ENCODE results near the gene LDLRAD4. TPM values are rescaled to one million over a fixed set of nuclear protein-coding genes. Genes with fewer than 3 reads are reported as not detected.

Gene LDLRAD4
- total and polyA plus RNA-seq, 2 experiments from 2014 or later: 0.73 to 1.9 TPM

DNA sequence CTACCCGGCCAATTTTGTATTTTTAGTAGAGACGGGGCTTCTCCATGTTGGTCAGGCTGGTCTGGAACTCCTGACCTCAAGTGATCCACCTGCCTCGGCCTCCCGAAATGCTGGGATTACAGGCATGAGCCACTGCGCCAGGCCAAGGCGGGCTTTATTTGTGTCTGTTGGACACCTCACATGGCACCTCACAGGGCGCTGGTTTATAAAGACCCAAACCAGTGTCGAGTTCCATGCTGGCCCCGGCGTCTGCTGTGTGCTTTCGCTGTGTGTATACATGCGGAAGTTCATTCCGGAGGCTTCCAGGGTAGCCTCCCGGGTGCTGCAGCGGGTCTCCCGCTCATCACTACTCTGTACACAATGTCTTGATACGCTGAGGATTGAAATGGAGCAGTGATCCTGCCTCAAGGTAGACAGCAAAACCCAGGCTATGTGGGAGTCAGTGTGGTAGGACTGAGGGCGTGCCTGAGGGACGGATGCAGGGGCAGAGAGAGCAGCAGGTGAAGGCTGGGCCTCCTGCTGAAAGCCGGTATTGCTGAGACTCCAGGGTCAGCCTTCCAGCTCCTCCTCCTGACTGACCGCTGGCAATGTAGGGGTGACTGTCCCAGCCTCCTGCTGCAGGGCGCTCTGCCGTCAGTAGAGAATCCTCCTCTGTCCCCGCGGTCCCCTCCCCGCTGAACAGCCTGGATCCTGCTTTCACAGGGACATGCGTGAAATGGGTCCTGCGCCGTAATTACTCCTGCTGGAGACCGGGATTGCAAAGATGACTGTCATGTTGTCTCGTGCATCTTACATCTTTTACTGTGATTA, 22.7 kb downstream of the LDLRAD4 start:
- DNase-seq (ENCODE audit: low spot score) (no peak), ATAC-seq (no peak)
- H3K36me3 Mint-ChIP-seq (ENCODE audit: low read depth): no peaks in the 10 kb centered on the region
- TF ChIP-seq EZH2 (IDR thresholded peaks at IDR 0.05; ENCODE audit: low read depth, unreplicated experiment) (no peak), JUNB (IDR thresholded peaks at IDR 0.05; ENCODE audit: unreplicated experiment) (no peak), EZH2phosphoT487 (IDR thresholded peaks at IDR 0.05; ENCODE audit: unreplicated experiment) (no peak), POLR2AphosphoS5 (IDR thresholded peaks at IDR 0.05; ENCODE audit: low read depth) (no peak), CREB1 (CRISPR knock-in tag; IDR thresholded peaks at IDR 0.05; ENCODE audit: low read depth) (no peak), ZNF331 (CRISPR knock-in tag; IDR thresholded peaks at IDR 0.05; ENCODE audit: low read depth) (no peak), CTCF (conservative IDR thresholded peaks at IDR 0.05; ENCODE audit: low read depth in 2 of 2) (no peak), REST (IDR thresholded peaks at IDR 0.05; ENCODE audit: unreplicated experiment) (no peak), STAT1 (IDR thresholded peaks at IDR 0.05; ENCODE audit: unreplicated experiment) (no peak), NANOG (IDR thresholded peaks at IDR 0.05; ENCODE audit: borderline replicate concordance) (no peak), ZNF114 (CRISPR knock-in tag; IDR thresholded peaks at IDR 0.05) (no peak)
- TF ChIP-seq, protein P1, sequence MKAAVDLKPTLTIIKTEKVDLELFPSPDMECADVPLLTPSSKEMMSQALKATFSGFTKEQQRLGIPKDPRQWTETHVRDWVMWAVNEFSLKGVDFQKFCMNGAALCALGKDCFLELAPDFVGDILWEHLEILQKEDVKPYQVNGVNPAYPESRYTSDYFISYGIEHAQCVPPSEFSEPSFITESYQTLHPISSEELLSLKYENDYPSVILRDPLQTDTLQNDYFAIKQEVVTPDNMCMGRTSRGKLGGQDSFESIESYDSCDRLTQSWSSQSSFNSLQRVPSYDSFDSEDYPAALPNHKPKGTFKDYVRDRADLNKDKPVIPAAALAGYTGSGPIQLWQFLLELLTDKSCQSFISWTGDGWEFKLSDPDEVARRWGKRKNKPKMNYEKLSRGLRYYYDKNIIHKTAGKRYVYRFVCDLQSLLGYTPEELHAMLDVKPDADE (IDR thresholded peaks at IDR 0.05): no peak
- TF ChIP-seq, protein P2, sequence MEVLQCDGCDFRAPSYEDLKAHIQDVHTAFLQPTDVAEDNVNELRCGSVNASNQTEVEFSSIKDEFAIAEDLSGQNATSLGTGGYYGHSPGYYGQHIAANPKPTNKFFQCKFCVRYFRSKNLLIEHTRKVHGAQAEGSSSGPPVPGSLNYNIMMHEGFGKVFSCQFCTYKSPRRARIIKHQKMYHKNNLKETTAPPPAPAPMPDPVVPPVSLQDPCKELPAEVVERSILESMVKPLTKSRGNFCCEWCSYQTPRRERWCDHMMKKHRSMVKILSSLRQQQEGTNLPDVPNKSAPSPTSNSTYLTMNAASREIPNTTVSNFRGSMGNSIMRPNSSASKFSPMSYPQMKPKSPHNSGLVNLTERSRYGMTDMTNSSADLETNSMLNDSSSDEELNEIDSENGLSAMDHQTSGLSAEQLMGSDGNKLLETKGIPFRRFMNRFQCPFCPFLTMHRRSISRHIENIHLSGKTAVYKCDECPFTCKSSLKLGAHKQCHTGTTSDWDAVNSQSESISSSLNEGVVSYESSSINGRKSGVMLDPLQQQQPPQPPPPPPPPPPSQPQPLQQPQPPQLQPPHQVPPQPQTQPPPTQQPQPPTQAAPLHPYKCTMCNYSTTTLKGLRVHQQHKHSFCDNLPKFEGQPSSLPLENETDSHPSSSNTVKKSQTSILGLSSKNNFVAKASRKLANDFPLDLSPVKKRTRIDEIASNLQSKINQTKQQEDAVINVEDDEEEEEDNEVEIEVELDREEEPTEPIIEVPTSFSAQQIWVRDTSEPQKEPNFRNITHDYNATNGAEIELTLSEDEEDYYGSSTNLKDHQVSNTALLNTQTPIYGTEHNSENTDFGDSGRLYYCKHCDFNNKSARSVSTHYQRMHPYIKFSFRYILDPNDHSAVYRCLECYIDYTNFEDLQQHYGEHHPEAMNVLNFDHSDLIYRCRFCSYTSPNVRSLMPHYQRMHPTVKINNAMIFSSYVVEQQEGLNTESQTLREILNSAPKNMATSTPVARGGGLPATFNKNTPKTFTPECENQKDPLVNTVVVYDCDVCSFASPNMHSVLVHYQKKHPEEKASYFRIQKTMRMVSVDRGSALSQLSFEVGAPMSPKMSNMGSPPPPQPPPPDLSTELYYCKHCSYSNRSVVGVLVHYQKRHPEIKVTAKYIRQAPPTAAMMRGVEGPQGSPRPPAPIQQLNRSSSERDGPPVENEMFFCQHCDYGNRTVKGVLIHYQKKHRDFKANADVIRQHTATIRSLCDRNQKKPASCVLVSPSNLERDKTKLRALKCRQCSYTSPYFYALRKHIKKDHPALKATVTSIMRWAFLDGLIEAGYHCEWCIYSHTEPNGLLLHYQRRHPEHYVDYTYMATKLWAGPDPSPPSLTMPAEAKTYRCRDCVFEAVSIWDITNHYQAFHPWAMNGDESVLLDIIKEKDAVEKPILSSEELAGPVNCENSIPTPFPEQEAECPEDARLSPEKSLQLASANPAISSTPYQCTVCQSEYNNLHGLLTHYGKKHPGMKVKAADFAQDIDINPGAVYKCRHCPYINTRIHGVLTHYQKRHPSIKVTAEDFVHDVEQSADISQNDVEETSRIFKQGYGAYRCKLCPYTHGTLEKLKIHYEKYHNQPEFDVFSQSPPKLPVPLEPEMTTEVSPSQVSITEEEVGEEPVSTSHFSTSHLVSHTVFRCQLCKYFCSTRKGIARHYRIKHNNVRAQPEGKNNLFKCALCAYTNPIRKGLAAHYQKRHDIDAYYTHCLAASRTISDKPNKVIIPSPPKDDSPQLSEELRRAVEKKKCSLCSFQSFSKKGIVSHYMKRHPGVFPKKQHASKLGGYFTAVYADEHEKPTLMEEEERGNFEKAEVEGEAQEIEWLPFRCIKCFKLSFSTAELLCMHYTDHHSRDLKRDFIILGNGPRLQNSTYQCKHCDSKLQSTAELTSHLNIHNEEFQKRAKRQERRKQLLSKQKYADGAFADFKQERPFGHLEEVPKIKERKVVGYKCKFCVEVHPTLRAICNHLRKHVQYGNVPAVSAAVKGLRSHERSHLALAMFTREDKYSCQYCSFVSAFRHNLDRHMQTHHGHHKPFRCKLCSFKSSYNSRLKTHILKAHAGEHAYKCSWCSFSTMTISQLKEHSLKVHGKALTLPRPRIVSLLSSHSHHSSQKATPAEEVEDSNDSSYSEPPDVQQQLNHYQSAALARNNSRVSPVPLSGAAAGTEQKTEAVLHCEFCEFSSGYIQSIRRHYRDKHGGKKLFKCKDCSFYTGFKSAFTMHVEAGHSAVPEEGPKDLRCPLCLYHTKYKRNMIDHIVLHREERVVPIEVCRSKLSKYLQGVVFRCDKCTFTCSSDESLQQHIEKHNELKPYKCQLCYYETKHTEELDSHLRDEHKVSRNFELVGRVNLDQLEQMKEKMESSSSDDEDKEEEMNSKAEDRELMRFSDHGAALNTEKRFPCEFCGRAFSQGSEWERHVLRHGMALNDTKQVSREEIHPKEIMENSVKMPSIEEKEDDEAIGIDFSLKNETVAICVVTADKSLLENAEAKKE (CRISPR knock-in tag; IDR thresholded peaks at IDR 0.05): no peak
- H3K79me2 ChIP-seq (replicated peaks; ENCODE audit: insufficient read depth): no peaks in the 10 kb centered on the region
- H3K27ac ChIP-seq (ENCODE audit: low read depth): no peak overlapping the region
- no peaks in the 10 kb centered on the region for H3K9me3 Mint-ChIP-seq
- no peaks in the 10 kb centered on the region for H3K36me3 ChIP-seq (ENCODE audit: insufficient read depth)
- H3K9me2 ChIP-seq (ENCODE audit: insufficient read depth): no peaks in the 10 kb centered on the region
- no peaks in the 10 kb centered on the region for H4K20me1 ChIP-seq (replicated peaks; ENCODE audit: insufficient read depth)
- no peak overlapping the region; the same call in 1 of the 2 replicates for H3K27ac Mint-ChIP-seq
- no peak overlapping the region for H2AFZ ChIP-seq
- no peaks in the 10 kb centered on the region for H3F3A ChIP-seq (replicated peaks; ENCODE audit: low read depth)
- no peaks in the 10 kb centered on the region; the same call in 2 of the 3 replicates for H3K4me1 Mint-ChIP-seq
- H3K27me3 Mint-ChIP-seq (ENCODE audit: insufficient read depth, low read depth, poor library complexity): peaks cover 10% of the 10 kb centered on the region
- no peak overlapping the region for H3K4me2 ChIP-seq
- H3K27me3 ChIP-seq (ENCODE audit: insufficient read depth): no peaks in the 10 kb centered on the region
- H3K4me1 ChIP-seq (ENCODE audit: insufficient read depth): no peaks in the 10 kb centered on the region
- H3K4me3 Mint-ChIP-seq: no peak overlapping the region
- no peak overlapping the region for H3K4me3 ChIP-seq

Measured in GM23338 (cell line).